ENCODE measurements around the gene RALGAPA2.

DNA sequence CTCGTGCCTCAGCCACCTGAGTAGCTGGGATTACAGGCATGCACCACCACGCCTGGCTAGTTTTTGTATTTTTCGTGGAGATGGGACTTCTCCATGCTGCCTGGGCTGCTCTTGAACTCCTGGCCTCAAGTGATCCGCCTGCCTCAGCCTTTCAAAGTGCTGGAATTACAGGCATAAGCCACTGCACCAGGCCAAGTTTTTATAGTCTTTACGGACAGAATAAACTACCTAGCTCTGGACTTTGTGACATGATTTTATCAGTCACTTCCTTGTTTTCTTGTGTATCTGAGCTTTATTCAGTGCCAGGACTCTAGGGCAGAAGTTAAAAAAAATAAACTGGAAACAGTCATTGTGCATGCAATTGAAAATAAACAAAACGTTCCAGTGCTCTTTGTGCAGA, 46.7 kb upstream of the RALGAPA2 start:
- TF ChIP-seq, protein P1, sequence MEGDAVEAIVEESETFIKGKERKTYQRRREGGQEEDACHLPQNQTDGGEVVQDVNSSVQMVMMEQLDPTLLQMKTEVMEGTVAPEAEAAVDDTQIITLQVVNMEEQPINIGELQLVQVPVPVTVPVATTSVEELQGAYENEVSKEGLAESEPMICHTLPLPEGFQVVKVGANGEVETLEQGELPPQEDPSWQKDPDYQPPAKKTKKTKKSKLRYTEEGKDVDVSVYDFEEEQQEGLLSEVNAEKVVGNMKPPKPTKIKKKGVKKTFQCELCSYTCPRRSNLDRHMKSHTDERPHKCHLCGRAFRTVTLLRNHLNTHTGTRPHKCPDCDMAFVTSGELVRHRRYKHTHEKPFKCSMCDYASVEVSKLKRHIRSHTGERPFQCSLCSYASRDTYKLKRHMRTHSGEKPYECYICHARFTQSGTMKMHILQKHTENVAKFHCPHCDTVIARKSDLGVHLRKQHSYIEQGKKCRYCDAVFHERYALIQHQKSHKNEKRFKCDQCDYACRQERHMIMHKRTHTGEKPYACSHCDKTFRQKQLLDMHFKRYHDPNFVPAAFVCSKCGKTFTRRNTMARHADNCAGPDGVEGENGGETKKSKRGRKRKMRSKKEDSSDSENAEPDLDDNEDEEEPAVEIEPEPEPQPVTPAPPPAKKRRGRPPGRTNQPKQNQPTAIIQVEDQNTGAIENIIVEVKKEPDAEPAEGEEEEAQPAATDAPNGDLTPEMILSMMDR (IDR thresholded peaks at IDR 0.05): no peak
- TF ChIP-seq POLR2AphosphoS5 (IDR thresholded peaks at IDR 0.05): no peak
